Suprapubic skin (tissue), 4 donors: ENCODE measurements around the gene CHST11. TPM values are rescaled to one million over a fixed set of nuclear protein-coding genes. Genes with fewer than 3 reads are reported as not detected.

Source experiments
- DNase-seq, 2 donors: peaks; one replicate each; pipeline ENCODE4 v3.0.0-alpha.2; 2019; ENCODE audit warnings: low spot score in 2 of 2
- H3K27ac ChIP-seq: fragments of 200-600 bp; sonication (generic); one replicate; pipeline ENCODE4 v1.5.1; 2019
- H3K27me3 ChIP-seq: fragments of 200-600 bp; sonication (generic); one replicate; pipeline ENCODE4 v1.5.1; 2019
- H3K36me3 ChIP-seq: fragments of 200-600 bp; sonication (generic); one replicate; pipeline ENCODE4 v1.5.1; 2019
- H3K4me1 ChIP-seq: fragments of 200-600 bp; sonication (generic); one replicate; pipeline ENCODE4 v1.5.1; 2019
- H3K4me3 ChIP-seq: fragments of 200-600 bp; sonication (generic); one replicate; pipeline ENCODE4 v1.5.1; 2019; ENCODE audit warnings: mild to moderate bottlenecking
- H3K9me3 ChIP-seq: fragments of 200-600 bp; sonication (generic); one replicate; pipeline ENCODE4 v1.5.1; 2019
- EP300 ChIP-seq: sonication (generic); formaldehyde crosslinking; IDR thresholded peaks from one replicate; pipeline ENCODE4 v1.6.1; 2017; ENCODE audit warnings: antibody characterized with exemption
- POLR2A ChIP-seq, 2 donors: fragments of 450-650 bp; IDR thresholded peaks; one replicate each; pipeline ENCODE4 v1.6.1; 2017; ENCODE audit warnings: antibody characterized with exemption in 2 of 2, mild to moderate bottlenecking in 2 of 2, moderate library complexity in 2 of 2
- POLR2AphosphoS5 ChIP-seq, 3 donors: sonication (generic); formaldehyde crosslinking; IDR thresholded peaks; one replicate each; pipeline ENCODE4 v1.6.1; 2017; ENCODE audit warnings: antibody characterized with exemption in 3 of 3
- WGBS: methylation state at CpG from one replicate; pipeline ENCODE4 v1.1.5; 2018; 5-methylcytosine and 5-hydroxymethylcytosine counted together
- total RNA-seq, 4 donors: library from RNA; depleted of rRNA; stranded (reverse); fragments of >200 nt; gene quantifications; one replicate each; pipeline ENCODE4 v1.1.0, GENCODE V29; 2016
- TF ChIP-seq, protein P1 (sequence below), 2 donors: fragments of 200-600 bp in 1 of 2; fragments of 450-650 bp in 1 of 2; sonication (generic) in 1 of 2; IDR thresholded peaks; one replicate each; pipeline ENCODE4 v1.5.1; 2016 to 2019; ENCODE audit warnings: antibody characterized with exemption in 2 of 2, mild to moderate bottlenecking in 1 of 2, moderate library complexity in 1 of 2

Gene CHST11
- total RNA-seq, 4 donors from 2014 or later: 1.8 to 5.8 (median 3.8) TPM

DNA sequence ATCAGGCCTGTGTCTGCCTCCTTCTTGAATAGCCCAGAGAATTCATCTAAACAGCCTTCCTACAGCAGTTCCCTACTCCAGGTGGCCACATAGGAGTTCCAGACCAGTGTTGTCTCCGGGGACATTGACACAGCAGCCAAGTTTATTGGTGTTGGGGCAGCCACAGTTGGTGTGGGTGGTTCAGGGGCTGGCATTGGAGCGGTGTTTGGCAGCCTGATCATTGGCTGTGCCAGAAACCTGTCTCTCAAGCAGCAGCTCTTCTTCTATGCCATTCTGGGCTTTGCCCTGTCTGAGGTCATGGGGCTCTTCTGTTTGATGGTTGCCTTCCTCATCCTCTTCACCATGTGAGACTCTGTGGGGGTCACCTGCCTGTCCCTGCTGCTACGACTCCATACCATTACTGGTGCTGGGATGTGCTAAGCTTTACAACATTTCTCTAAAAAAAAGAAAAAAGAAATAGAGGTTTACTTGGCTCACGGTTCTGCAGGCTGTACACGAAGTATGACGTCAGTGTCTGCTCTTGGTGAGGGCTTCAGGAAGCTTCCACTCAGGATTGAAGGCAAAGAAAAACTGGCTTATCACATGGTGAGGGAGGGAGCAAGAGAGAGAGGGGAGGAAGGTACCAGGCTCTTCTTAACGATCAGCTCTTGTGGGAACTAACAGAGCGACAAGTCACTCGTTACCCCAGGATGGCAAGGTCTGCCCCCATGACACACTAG is 57.5 kb downstream of the CHST11 start:
- Histone ChIP-seq H3K36me3 (no peaks in the 10 kb centered on the region), H3K4me3 (no peak overlapping the region), H3K27me3 (no peaks in the 10 kb centered on the region), H3K9me3 (no peaks in the 10 kb centered on the region), H3K27ac (no peak overlapping the region), H3K4me1 (peaks cover 8% of the 10 kb centered on the region)
- DNase-seq: no peak
- TF ChIP-seq, protein P1, sequence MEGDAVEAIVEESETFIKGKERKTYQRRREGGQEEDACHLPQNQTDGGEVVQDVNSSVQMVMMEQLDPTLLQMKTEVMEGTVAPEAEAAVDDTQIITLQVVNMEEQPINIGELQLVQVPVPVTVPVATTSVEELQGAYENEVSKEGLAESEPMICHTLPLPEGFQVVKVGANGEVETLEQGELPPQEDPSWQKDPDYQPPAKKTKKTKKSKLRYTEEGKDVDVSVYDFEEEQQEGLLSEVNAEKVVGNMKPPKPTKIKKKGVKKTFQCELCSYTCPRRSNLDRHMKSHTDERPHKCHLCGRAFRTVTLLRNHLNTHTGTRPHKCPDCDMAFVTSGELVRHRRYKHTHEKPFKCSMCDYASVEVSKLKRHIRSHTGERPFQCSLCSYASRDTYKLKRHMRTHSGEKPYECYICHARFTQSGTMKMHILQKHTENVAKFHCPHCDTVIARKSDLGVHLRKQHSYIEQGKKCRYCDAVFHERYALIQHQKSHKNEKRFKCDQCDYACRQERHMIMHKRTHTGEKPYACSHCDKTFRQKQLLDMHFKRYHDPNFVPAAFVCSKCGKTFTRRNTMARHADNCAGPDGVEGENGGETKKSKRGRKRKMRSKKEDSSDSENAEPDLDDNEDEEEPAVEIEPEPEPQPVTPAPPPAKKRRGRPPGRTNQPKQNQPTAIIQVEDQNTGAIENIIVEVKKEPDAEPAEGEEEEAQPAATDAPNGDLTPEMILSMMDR (IDR thresholded peaks at IDR 0.05): no peak
- TF ChIP-seq POLR2A (IDR thresholded peaks at IDR 0.05) (no peak), EP300 (no peak), POLR2AphosphoS5 (IDR thresholded peaks at IDR 0.05) (no peak)
- WGBS: 90% methylated on average over 9 of the region's 9 CpGs

DNA sequence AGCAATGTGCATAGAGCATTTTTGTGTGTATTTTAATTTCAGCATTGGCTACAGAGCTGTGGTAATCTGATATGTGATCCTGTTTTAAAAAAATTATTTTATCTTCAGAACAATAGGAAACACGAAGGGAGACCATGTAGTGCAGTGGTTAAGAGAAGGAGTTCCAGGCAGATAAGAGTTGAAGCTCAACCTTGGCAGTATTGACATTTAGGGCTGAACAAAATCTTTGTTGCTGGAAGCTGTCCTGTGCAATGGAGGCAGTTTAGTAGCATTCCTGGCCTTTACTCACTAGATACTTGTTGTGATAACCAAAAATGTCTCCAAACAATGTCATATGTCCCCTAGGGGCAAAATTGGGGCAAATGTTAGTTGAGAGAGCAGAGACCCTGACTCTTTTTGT is 59.2 kb downstream of the CHST11 start:
- Histone ChIP-seq H3K27me3 (no peaks in the 10 kb centered on the region), H3K4me1 (no peaks in the 10 kb centered on the region)

DNA sequence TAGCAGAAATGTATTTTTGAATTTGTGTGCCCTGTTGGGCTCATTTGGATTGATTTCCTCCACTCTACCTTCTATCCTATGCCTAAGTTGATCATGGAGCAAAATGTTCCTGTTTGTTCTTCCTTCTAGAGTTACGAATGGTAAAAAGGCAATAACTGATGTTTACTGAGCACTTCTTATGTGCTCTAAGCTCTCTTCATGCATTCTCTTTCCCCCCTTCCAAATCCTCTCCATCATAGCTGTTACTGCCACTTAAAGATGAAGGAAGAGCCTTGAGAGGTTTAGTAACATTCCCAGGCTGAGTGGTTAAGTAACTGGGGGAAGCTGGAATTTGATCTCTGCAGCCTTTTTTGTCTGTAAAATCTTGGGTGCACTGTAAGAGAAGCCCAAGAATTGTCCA is 60.1 kb downstream of the CHST11 start:
- no peak for DNase-seq
- Histone ChIP-seq H3K27ac (no peak overlapping the region), H3K4me3 (no peak overlapping the region), H3K9me3 (no peaks in the 10 kb centered on the region), H3K27me3 (no peaks in the 10 kb centered on the region), H3K4me1 (peaks cover 1% of the 10 kb centered on the region), H3K36me3 (no peaks in the 10 kb centered on the region)
- WGBS: 92% methylated on average over 1 of the region's 1 CpG
- TF ChIP-seq, protein P1 (IDR thresholded peaks at IDR 0.05): no peak
- no peak for TF ChIP-seq POLR2A (IDR thresholded peaks at IDR 0.05)
- TF ChIP-seq POLR2AphosphoS5 (IDR thresholded peaks at IDR 0.05): no peak
- TF ChIP-seq EP300: no peak

More for the DNA sequence above, 59.2 kb downstream of the CHST11 start:
- TF ChIP-seq POLR2A (IDR thresholded peaks at IDR 0.05) (no peak), EP300 (no peak), POLR2AphosphoS5 (IDR thresholded peaks at IDR 0.05) (no peak)
- TF ChIP-seq, protein P1 (IDR thresholded peaks at IDR 0.05): no peak
- DNase-seq: no peak
- Histone ChIP-seq H3K9me3 (no peaks in the 10 kb centered on the region), H3K36me3 (no peaks in the 10 kb centered on the region), H3K4me3 (no peak overlapping the region), H3K27ac (no peak overlapping the region)
- 68% methylated on average over 1 of the region's 1 CpG for WGBS

DNA sequence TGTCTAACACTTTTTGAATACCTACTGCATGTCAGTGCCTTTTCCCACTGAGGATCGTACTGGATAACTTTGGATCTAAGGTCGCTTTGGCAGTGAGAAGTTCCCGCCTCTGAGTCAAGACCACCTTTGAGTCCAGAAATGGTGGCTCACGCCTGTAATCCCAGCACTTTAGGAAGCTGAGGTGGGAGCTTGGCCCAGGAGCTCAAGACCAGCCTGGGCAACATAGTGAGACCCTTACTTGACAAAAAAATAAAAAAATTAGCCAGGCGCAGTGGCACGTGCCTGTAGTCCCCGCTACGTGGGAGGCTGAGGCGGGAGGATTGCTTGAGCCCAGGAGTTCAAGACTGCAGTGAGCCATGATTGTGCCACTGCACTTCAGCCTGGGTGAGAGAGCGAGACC is 61.1 kb downstream of the CHST11 start:
- TF ChIP-seq, protein P1 (IDR thresholded peaks at IDR 0.05): no peak
- TF ChIP-seq EP300: no peak
- TF ChIP-seq POLR2AphosphoS5 (IDR thresholded peaks at IDR 0.05): no peak
- no peak for TF ChIP-seq POLR2A (IDR thresholded peaks at IDR 0.05)
- no peaks in the 10 kb centered on the region for H3K27me3 ChIP-seq
- H3K9me3 ChIP-seq: no peaks in the 10 kb centered on the region
- WGBS: 98% methylated on average over 10 of the region's 10 CpGs
- DNase-seq: no peak
- no peak overlapping the region for H3K27ac ChIP-seq
- no peaks in the 10 kb centered on the region for H3K36me3 ChIP-seq
- no peak overlapping the region for H3K4me3 ChIP-seq
- H3K4me1 ChIP-seq: peaks cover 7% of the 10 kb centered on the region

DNA sequence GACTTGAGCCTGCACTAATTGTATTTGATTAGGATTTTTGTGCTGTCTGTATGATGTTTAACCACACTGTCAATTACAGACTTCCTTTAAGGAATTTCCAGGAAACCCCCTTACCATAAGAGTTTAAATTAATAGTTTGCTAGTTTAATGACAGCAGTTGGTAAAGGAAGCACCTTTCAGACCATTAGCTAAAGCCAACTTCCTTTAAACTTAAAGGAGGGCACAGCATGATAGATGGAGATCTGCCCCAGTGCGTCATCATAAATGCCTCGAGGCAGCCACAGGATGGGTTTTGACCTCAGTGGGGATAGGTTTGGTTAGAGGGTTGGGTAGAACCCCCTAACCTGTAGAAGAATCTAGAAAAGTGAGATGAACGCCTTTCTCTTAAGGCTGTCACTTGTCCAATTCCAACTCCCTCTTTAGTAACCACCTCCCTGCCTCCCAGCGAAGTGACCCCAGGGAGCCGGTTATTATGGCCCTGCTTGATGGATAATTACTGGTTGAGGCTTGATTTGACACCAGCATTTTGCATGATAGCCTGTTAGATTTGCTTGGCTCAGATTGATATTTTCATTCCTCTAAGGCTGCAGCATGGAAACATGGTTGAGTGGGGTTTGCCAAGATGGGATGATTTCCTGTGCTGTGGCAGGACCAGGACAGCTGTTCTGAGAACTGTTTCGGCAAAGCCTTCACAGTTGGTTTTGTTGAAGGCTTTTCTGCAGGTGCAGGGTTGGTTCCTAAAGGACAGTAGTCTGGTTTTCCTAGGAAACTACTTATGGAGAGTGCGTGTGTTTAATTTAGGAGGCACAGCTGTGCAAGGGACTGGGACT is 62.7 kb downstream of the CHST11 start:
- Histone ChIP-seq H3K27me3 (no peaks in the 10 kb centered on the region), H3K4me1 (peaks cover 17% of the 10 kb centered on the region), H3K9me3 (no peaks in the 10 kb centered on the region), H3K4me3 (no peak overlapping the region), H3K36me3 (no peaks in the 10 kb centered on the region), H3K27ac (no peak overlapping the region)
- DNase-seq: no peak
- WGBS: 74% methylated on average over 6 of the region's 7 CpGs
- TF ChIP-seq EP300 (no peak), POLR2A (IDR thresholded peaks at IDR 0.05) (no peak), POLR2AphosphoS5 (IDR thresholded peaks at IDR 0.05) (no peak)
- TF ChIP-seq, protein P1 (IDR thresholded peaks at IDR 0.05): no peak
